PC-9 (cell line): ENCODE results near the gene GFI1. TPM values are rescaled to one million over a fixed set of nuclear protein-coding genes. Genes with fewer than 3 reads are reported as not detected.
A peak's percentile ranks its signal among the peaks of the same experiment; 100 is the strongest.

Experiments
- BruUV-seq: library from RNA; stranded (reverse); fragments of 400-500 nt; replicated peaks from 2 replicates; lab custom pipeline; 2021; lab: Mats Ljungman, UMichigan
- CTCF ChIA-PET: fragments of 300-600 bp; sonication (Branson Sonifier 250); formaldehyde crosslinking; loops from one replicate; lab custom pipeline; 2022; ENCODE audit warnings: antibody characterized with exemption; lab: Charles Lee
- POLR2A ChIA-PET: fragments of 300-600 bp; sonication (Branson Sonifier 250); formaldehyde crosslinking; loops from one replicate; lab custom pipeline; 2022; ENCODE audit warnings: antibody characterized with exemption; ENCODE audit not compliant: unreplicated experiment; lab: Charles Lee
- DNase-seq, 2 experiments: peaks; one replicate each; pipeline versions ENCODE4 v3.0.0 to v3.0.0-alpha.2; 2015 to 2022; ENCODE audit warnings: mixed read lengths in 1 of 2
- H2AFZ ChIP-seq: fragments of 200-600 bp; sonication (generic); 2 replicates; pipeline ENCODE4 v1.8.1; 2017; ENCODE audit warnings: antibody characterized with exemption
- H3F3A ChIP-seq: fragments of 200-600 bp; sonication (generic); 2 replicates; pipeline ENCODE4 v1.8.1; 2017; ENCODE audit warnings: antibody characterized with exemption, mild to moderate bottlenecking, low read depth; ENCODE audit not compliant: insufficient read depth
- H3K27ac ChIP-seq: fragments of 200-600 bp; sonication (generic); 2 replicates; pipeline ENCODE4 v1.6.1; 2016; ENCODE audit warnings: mixed run types
- H3K27me3 ChIP-seq: fragments of 200-600 bp; sonication (generic); 2 replicates; pipeline ENCODE4 v1.6.1; 2016; ENCODE audit warnings: low read depth, mixed run types; ENCODE audit not compliant: insufficient read depth
- H3K36me3 ChIP-seq: fragments of 200-600 bp; sonication (generic); 2 replicates; pipeline ENCODE4 v1.6.1; 2016; ENCODE audit warnings: low read depth, mixed run types
- H3K4me1 ChIP-seq: fragments of 200-600 bp; sonication (generic); replicated peaks from 2 replicates; pipeline ENCODE4 v1.6.1; 2016; ENCODE audit warnings: mixed run types; ENCODE audit not compliant: insufficient read depth
- H3K4me2 ChIP-seq: fragments of 200-600 bp; sonication (generic); 2 replicates; pipeline ENCODE4 v1.6.1; 2017; ENCODE audit warnings: mixed run types
- H3K4me3 ChIP-seq: fragments of 200-600 bp; sonication (generic); 2 replicates; pipeline ENCODE4 v1.6.1; 2016; ENCODE audit warnings: mixed run types
- H3K79me2 ChIP-seq: fragments of 200-600 bp; sonication (generic); 2 replicates; pipeline ENCODE4 v1.6.1; 2017; ENCODE audit warnings: low read depth, mixed run types
- H3K9me2 ChIP-seq: fragments of 200-600 bp; sonication (generic); 2 replicates; pipeline ENCODE4 v1.8.1; 2017; ENCODE audit warnings: mild to moderate bottlenecking; ENCODE audit not compliant: insufficient read depth
- H3K9me3 ChIP-seq: fragments of 200-600 bp; sonication (generic); 2 replicates; pipeline ENCODE4 v1.8.1; 2016; ENCODE audit warnings: low read depth; ENCODE audit not compliant: insufficient read depth
- H4K20me1 ChIP-seq: fragments of 200-600 bp; sonication (generic); 2 replicates; pipeline ENCODE4 v1.8.1; 2017; ENCODE audit not compliant: insufficient read depth
- CTCF ChIP-seq: fragments of 200-600 bp; sonication (generic); conservative IDR thresholded peaks from 2 replicates; pipeline ENCODE4 v1.6.1; 2017; ENCODE audit warnings: mixed run types, antibody characterized with exemption, mild to moderate bottlenecking, moderate library complexity
- EZH2 ChIP-seq: fragments of 200-600 bp; sonication (generic); IDR thresholded peaks from 2 replicates; pipeline ENCODE4 v1.8.0; 2017; ENCODE audit warnings: antibody characterized with exemption, low read depth
- intact Hi-C: fragments of 100-400 bp; cut with micrococcal nuclease; formaldehyde crosslinking; loops from one replicate; pipeline ENCODE4 v1.10.0; 2022; ENCODE audit not compliant: unreplicated experiment
- total RNA-seq: library from RNA; stranded (reverse); gene quantifications from 2 replicates; pipeline ENCODE4 v1.2.3, GENCODE V29; 2021

Gene GFI1
- total RNA-seq, 1 experiment from 2014 or later: 0.35 TPM

- no TSS peak for BruUV-seq
- Histone ChIP-seq H3K4me2 (no peak overlapping the region), H3K4me3 (no peak overlapping the region), H4K20me1 (no peaks in the 10 kb centered on the region), H3K27ac (no peak overlapping the region), H3K9me2 (no peaks in the 10 kb centered on the region), H3K36me3 (no peaks in the 10 kb centered on the region), H2AFZ (no peak overlapping the region), H3K27me3 (no peaks in the 10 kb centered on the region), H3K9me3 (no peaks in the 10 kb centered on the region), H3K79me2 (no peaks in the 10 kb centered on the region), H3K4me1 (no peaks in the 10 kb centered on the region), H3F3A (no peaks in the 10 kb centered on the region)
- ChIA-PET CTCF (interaction anchor here (0.7 kb wide), 1 partner anchor 54 kb away, joined by 3 read pairs; no protein-coding TSS in a partner anchor), POLR2A (no interaction called here)
- intact Hi-C loops: no loop called here
- DNase-seq: no peak
- TF ChIP-seq EZH2: no peak
- TF ChIP-seq CTCF: no peak
Measured at GRCh38 chr1:92430030-92430429, 56.7 kb downstream of the GFI1 start.

- DNase-seq: peak in 1 of 2 experiments; percentile 24
- TF ChIP-seq CTCF (no peak), EZH2 (no peak)
- no TSS peak for BruUV-seq
- intact Hi-C loops: no loop called here
- no peaks in the 10 kb centered on the region for H3K36me3 ChIP-seq
- POLR2A ChIA-PET: no interaction called here
- H3K27me3 ChIP-seq: no peaks in the 10 kb centered on the region
- no peaks in the 10 kb centered on the region for H3K79me2 ChIP-seq
- H3K27ac ChIP-seq: no peak overlapping the region
- no peaks in the 10 kb centered on the region for H3F3A ChIP-seq
- no peaks in the 10 kb centered on the region for H4K20me1 ChIP-seq
- CTCF ChIA-PET: no interaction called here
- H3K4me1 ChIP-seq: no peaks in the 10 kb centered on the region
- H2AFZ ChIP-seq: no peak overlapping the region
- no peak overlapping the region for H3K4me2 ChIP-seq
- H3K9me3 ChIP-seq: no peaks in the 10 kb centered on the region
- no peak overlapping the region for H3K4me3 ChIP-seq
- no peaks in the 10 kb centered on the region for H3K9me2 ChIP-seq
Measured at GRCh38 chr1:92425617-92426016, 61.1 kb downstream of the GFI1 start.

Other genes starting within 250 kb of the GFI1 start
- 7.4 and 8.0 TPM in 2 replicates for gene GLMN, start 187.9 kb downstream of the GFI1 start, total RNA-seq
- gene RPAP2, start 187.9 kb downstream of the GFI1 start, total RNA-seq: 14.0 and 20.3 TPM in 2 replicates